ENCODE measurements around the gene PRH2.

Gene PRH2

GRCh38 chr12:10974965-10975364 lies 45.9 kb downstream of the PRH2 start:
- Histone ChIP-seq H4K20me1 (no peaks in the 10 kb centered on the region), H3K27me3 (no peaks in the 10 kb centered on the region), H3K9ac (no peak overlapping the region), H3K36me3 (peaks cover 0 to 5% (median 0%) of the 10 kb centered on the region in 11 experiments; a peak in 4 of 22 replicates), H3K4me2 (no peak overlapping the region), H3K4me1 (no peaks in the 10 kb centered on the region), H3K9me3 (replicated peaks in 1 of 11) (no peaks in the 10 kb centered on the region), H3K4me3 (no peak overlapping the region), H3K27ac (no peak overlapping the region)
- no peak for TF ChIP-seq Cebpa-rat (IDR thresholded peaks at IDR 0.05)

- H4K20me1 ChIP-seq = peaks cover 0 to 6% (median 0%) of the 10 kb centered on the region in 11 experiments; a peak in 3 of 22 replicates
- TF ChIP-seq Cebpa-rat (IDR thresholded peaks at IDR 0.05) = no peak
- no peak overlapping the region for H3K4me3 ChIP-seq
- no peak overlapping the region for H3K27ac ChIP-seq
- peak overlapping the region in 8 of 11 experiments; percentile 1 to 33 (median 16); a peak in 13 of 22 replicates for H3K4me2 ChIP-seq
- H3K9ac ChIP-seq = no peak overlapping the region
- no peaks in the 10 kb centered on the region for H3K27me3 ChIP-seq
- H3K9me3 ChIP-seq (replicated peaks in 1 of 11) = no peaks in the 10 kb centered on the region
- peaks cover 0 to 20% (median 14%) of the 10 kb centered on the region in 10 experiments; a peak in 13 of 20 replicates for H3K4me1 ChIP-seq
- H3K36me3 ChIP-seq = no peaks in the 10 kb centered on the region; a peak in 1 of 22 replicates
Measured at GRCh38 chr12:10982244-10982643, 53.2 kb downstream of the PRH2 start.
